Fibroblast of skin of abdomen (primary cell): Measurements from ENCODE around the gene DKKL1.

Experiments used
- DNase-seq: peaks from one replicate; pipeline ENCODE4 v3.0.0-alpha.2; 2013

Gene DKKL1

DNA sequence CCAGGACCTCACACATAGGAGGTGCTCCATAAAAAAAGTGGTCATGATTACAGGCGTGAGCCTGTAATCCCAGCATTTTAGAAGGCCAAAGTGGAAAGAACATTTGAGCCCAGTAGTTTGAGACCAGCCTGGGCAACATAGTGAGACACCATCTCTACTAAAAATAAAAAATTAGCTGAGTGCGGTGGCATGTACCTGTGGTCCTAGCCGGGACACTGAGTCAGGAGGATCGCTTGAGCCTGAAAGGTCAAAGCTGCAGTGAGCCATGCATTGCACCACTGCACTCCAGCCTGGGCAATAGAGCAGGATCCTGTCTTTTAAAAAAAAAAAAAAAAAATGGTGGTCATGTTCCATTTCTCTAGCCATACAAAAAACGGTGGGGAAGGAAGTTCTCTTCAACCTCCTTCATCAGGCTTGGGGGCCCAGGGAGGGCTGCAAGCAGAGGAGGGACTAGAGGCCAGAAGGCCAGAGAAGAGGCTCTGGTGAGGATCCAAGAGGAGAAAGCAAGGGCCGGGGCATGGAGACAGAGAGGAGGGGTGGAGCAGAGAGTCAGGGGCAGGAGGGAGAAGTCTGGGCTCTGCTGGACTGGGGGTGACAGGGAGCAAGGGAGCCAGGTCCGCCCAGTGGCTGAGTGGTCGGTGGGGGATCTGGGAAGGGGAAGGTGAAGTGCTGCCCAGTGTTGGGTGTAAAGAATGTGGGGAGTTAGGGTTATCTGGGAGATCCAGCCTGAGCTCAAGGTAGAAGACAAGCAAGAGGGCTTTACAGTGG lies 33.2 kb downstream of the DKKL1 start:
- DNase-seq: no peak

DNA sequence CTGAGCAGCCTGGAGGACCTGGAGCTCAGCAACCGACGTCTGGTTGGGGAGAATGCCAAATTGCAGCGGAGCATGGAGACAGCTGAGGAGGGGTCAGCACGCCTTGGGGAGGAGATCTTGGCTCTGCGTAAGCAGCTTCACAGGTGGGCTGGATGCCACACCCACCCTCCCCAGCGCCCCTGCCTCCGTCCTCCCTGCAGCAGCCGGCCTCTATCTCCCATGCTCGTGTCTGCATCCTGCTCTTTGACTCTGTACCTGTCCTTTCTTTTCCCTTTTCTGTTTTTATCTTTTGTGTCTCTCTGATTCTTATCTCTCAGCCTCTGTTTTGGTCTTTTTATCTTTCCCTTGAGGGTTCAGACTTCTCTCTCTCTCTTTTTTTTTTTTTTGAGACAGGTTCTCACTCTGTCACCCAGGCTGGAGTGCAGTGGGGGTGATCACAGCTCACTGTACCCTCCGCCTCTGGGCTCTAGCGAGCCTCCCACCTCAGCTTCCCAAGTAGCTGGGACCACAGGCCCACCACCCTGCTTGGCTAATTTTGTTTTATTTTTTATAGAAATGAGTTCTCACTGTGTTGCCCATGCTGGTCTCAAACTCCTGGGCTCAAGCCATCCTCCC lies 34.4 kb downstream of the DKKL1 start:
- DNase-seq: no peak

DNA sequence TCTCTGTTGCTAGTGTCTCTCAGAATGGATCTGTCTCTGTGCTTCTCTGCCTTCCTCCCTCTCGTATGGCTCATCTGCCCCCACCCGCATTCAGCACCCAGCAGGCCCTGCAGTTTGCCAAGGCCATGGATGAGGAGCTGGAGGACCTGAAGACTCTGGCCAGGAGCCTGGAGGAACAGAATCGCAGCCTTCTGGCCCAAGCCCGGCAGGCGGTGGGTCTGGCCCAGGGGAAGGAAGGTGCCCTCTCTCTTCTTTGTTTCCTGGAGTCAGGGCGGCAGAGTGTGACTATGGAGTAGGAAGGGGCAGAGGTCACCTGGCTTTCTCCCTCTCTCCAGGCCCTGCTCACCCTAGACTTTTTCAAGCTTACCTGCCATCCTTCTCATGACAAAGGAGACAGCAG lies 35.3 kb downstream of the DKKL1 start:
- DNase-seq: no peak

DNA sequence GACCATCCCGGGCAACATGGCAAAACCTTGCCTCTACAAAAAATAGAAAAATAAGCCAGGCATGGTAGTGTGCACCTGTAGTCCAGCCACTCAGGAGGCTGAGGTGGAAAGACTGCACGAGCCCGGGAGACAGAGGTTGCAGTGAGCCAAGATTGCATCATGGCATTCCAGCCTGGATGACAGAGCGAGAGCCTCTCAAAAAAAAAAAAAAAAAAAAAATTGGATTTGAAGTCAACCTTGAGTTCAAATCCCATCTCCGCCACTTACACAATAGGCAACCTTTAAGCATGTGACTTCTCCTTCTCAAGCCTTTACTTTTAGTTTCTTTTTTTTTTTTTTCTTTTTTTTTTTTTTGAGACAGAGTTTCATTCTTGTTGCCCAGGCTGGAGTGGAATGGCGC lies 36.4 kb downstream of the DKKL1 start:
- DNase-seq: peak; percentile 18

DNA sequence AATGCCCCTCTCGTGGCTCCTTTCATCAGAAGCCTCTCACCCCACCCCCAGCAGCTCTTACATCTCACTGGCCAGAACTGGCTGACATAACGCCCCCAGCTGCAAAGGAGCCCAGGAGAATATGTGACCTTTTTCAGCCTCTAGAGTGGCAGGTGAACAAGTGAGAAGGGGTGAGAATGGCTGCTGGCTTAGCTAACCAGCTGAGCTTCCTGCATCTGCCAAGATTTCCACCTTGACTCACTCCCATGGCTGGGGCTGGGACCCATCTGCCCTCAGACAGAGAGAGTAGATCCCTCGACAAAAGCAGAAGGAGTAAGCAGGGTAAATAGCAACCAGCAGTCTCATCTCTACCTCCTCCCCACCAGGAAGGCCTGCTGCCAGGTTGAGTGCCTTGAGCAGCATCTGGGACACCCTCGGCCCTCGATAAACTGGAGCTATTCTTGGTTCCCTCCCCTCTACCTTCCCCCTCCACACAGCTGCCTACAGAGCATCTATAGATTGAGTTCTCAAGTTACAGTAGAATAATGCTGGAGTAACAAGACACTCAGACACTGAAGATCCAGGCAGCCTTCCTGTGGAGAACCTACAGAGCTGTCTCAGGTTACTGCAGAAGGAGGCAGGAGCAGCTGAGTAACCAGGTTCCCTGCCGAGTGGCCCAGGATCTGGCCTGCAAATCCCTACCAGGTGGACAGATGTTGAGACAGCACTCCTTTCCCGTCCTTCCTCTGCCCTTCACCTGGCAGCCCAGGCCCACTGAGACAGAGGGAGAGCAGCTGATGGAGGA lies 39.9 kb downstream of the DKKL1 start:
- DNase-seq: peak; percentile 31

DNA sequence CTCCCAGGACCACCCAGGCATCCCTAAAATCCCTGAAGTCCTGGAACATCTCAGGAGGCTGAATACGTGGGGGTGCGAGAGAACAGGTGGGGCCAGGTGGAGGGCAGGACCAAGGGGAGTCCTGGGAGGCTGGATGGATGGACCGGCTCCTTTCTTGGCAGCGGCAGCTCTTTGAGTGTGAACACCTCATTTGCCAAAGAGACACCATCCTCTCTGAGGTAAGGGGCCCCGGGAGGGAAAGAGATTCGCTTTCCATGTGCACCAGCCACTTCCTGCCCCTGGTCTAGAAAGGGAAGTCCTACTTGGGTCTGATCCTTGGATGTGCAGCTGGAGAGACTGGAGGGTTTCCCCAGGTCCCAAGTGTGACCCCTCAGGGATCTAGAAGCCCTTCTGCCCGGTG lies 43.4 kb downstream of the DKKL1 start:
- no peak for DNase-seq

DNA sequence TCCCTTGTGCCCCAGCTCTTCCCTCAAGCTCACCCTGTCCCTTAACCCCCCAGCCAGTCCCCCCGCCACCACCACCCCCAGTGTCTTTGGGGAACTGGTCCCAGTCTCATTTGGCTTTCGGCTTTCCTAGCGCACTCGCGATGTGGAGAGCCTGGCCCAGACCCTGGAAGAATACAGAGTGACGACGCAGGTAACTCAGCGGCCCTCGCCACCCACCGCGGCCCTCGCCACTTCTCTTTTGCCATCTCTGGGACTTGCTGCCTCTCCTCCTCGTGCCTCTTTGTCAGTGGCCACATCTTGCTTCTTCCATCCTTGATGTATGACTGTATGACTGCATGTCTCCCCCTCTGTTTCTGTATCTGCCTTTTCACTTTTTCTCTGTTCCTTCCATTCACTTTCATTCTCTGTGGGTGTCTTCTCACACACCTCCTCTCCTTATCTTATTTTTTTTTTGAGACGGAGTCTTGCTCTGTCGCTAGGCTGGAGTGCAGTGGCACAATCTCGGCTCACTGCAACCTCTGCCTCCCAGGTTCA lies 43.9 kb downstream of the DKKL1 start:
- no peak for DNase-seq

DNA sequence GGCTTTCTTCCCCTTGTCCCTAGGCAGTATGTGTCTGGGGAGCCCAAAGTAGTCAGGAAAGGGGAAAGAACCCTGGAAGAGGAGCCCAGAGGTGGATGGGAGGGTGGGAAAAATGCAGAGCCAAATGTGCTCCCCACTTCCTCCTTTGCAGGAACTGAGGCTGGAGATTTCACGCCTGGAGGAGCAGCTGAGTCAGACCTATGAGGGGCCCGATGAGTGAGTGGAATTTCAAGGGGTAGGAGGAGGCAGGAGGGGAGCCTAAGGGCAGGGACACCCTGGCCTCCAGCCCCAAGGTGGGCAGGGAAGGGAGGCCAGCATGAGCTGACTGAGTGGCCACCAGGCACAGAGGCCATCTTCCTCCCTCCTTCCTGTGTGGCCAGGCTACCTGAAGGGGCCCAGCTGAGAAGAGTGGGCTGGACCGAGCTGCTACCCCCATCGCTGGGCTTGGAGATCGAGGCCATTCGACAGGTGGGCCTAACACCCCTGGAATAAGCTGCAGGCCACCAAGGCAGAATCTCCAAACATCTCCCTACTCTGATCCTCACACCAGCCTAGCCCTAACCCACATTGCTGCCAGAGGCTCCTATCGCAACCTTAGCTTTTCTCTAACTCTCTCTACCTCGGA lies 45.3 kb downstream of the DKKL1 start:
- DNase-seq: peak; percentile 9

DNA sequence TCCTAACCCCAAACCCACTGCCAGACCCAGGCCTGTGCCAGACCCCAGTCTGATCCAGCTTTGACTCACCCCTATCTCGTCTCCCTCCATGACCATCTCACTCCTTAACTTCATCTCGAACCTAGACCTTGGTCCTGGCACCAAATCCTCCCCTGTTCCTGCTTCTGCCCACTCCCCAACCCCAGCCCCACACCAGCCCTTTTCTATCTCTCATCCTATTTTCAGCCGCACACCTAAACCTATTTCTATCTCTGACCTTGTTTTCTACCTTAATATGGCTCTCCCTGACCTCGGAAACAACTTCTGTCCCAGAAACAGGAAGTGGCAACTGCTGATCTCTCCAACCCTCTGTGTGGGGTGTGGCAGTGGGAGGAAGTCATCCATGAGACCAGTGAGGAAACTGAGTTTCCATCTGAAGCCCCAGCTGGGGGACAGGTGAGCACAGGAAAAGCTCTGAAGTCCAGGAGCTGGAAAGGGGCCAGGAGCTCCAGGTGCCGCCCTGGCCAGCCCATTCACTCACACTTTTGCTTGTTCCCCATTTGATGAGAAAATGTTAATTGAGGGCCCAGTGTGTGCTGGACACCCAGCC lies 45.9 kb downstream of the DKKL1 start:
- DNase-seq: no peak

DNA sequence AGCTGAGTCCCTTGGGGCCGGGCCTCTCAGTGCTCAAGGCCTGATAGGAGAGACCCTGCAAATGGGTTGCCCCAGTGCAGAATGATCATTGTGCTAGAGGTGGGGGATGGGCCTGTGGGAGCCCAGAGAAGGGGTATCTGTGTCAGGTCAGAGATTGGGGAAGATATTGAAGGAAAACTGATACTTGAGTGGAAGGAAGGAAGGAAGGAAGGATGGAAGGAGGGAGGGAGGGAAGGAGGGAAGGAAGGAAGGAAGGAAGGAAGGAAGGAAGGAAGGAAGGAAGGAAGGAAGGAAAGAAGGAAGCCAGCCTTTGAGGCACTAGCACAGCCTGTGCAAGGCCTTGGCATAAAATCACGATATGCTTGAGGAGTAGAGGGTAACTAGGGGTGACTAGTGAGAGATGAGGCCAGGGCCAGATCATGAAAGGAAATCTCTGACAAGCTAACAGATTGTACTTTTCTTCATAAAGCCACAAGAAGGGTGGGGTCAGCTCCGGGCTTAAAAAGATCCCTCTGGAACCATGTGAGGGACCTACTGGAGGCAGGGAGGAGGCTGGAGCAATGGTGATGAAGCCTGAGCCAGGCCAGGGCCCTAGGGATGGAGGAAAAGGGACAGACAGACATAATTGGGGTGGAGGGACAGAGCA lies 48.1 kb downstream of the DKKL1 start:
- no peak for DNase-seq

DNA sequence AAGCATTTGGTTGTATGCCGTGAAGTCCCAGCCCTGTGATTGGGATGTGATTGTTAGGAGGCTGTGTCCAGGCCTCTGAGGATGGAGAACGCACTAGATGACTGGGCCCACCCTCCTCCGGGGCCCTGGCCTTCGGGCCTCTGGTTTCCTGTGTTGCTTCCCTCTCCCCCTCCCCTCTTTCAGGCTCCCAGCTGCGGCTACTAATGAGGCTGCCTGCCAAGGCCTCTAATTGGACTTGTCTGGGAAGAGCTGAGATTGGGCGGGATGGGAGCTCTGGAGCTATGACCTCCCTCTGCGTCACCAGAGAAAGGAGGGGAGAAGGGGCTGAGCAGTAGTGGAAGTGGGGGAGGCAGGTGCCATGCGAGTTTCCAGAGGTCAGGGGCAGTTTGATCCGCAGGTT lies 49.7 kb downstream of the DKKL1 start:
- peak; percentile 49 for DNase-seq

DNA sequence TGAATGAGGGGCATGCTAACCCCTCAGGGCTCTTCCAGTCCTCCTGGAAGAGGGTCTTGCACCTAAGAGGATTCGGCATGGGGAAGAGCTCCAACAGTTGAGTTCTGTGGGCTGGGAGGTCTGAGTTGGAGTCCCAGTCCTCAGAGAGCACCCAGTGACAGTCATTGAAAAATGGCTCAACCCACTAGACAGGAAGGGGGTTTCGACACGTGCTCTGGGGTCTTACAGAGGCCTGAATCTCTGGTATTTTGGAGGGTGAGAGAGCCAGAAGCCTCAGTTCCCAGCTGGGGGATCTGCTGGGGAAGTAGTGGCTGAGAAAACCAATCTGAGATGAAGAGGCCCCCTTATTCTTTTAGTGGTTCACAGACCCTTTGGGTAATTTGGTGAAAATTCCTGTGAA lies 50.6 kb downstream of the DKKL1 start:
- DNase-seq: no peak

DNA sequence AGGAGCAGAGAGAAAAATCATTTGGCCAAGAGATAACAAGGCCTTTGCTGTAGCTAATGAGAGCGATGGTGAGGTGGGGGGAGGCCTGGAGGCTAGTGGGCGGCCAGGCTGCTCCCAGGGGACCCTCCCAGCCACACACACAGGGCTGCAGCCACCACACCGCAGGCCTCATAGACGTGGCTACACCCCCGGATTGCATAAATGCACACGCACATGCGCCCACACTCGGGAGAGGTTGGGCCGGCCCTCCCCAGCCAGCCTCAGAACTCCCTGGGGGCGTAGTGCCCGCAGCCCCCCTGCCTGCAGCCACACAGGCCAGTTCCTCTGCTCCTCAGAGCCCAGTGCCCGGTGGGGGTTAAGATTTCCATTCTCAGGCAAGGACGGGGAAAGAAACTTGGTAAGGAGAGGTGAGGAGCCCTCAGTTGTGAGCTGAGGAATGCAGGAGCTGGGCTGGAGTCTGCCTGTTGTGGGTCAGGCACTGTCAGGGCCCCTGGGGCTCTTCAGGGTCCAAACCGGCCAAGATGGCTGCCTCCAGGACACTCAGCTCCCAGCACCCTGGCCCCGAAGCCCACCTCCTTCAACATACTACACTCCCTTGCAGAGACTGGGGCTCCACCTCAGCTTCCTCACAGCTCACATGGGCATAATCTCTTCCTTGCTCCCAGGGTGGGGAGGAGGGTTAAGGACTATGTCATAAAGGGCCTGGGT lies 51.6 kb downstream of the DKKL1 start:
- DNase-seq: no peak

DNA sequence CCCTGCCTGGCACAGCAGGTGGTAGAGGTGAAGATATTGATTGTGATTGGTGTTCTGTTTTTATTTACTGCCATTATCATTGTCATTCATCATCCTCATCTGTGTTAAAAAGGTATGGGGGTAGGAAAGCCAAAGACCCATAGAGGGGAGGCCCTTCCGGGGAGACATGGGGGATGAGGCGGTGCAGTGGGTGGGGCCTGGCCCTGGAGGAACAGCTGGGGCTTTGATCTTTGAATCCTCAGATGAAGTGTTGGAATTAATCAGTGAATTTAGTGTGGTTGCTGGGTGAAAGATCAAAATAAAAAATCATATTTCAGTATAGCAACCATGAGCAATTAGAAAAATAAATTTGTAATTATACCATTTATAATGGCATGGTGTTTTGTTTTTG lies 52.1 kb downstream of the DKKL1 start:
- DNase-seq: no peak

DNA sequence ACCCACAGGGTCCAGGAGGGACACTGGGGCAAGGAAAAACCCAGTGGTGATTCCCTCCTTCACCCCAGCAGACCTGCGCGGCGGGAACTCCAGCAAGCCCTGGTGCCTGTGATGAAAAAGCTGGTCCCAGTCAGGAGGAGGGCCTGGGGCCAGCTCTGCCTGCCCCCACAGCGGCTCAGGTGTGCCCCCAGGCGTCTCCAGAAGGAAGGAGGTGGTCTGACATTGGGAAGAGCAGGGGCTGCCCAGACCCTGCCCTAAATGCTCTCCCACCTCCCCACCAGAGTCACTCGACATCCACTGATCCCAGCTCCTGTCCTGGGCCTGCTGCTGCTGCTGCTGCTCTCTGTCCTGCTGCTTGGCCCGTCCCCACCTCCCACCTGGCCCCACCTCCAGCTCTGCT lies 53.4 kb downstream of the DKKL1 start:
- DNase-seq: no peak

DNA sequence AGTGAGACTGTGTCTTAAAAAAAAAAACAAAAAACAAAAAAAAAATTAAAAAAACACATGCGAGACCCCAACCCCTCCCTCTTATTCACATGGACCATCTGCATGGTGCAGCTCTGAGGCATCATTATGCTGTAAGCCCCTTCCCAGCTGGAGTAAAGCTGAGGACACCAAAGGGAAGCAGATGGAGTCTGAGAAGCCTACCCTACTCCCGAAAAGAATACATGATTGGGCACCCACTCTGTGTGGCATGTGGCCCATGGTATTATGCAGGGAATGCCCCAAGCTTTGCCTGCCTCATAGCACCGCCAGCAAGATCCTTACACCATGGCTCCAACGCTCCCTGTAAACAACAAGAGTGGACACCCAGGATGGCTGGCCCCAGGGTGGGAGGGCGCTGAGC lies 54.8 kb downstream of the DKKL1 start:
- no peak for DNase-seq

DNA sequence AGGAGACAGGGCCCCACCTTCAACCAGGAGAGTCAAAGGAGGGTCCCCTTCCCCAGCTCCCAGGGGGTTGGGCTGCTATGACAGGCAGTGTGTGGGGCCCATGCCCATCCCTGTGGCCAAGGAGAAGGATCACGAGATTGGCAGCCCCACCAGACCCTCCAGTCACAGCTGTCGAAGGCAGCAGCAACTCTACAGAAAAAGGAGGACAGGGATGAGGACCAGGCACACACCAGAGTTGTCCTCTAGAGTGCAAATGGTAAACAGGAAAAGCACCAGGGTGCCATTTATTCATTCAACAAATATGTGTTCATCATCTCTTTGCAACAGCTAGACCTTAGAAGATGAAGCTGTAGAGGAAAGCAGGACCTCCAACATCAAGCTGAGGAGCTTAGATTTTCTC lies 55.5 kb downstream of the DKKL1 start:
- no peak for DNase-seq

DNA sequence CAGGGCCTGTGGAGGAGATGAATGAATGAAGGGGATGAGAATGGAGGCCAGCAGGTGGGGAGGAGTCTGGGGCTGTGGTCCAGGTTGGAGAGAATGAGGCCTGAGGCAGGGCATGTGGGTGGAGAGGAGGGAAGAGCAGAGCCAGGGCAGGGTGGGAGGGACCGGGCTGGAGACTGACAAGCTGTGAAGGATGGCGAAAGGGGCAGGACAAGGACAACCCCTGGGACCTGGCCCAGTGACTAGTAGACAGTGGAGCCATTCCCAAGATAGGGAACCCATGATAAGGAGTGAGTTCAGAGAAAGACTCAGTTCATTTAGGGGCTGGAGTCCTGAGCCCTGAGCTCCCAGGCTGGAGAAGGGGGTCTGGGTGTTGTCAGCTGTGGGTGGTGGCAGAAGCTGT lies 56.5 kb downstream of the DKKL1 start:
- no peak for DNase-seq

DNA sequence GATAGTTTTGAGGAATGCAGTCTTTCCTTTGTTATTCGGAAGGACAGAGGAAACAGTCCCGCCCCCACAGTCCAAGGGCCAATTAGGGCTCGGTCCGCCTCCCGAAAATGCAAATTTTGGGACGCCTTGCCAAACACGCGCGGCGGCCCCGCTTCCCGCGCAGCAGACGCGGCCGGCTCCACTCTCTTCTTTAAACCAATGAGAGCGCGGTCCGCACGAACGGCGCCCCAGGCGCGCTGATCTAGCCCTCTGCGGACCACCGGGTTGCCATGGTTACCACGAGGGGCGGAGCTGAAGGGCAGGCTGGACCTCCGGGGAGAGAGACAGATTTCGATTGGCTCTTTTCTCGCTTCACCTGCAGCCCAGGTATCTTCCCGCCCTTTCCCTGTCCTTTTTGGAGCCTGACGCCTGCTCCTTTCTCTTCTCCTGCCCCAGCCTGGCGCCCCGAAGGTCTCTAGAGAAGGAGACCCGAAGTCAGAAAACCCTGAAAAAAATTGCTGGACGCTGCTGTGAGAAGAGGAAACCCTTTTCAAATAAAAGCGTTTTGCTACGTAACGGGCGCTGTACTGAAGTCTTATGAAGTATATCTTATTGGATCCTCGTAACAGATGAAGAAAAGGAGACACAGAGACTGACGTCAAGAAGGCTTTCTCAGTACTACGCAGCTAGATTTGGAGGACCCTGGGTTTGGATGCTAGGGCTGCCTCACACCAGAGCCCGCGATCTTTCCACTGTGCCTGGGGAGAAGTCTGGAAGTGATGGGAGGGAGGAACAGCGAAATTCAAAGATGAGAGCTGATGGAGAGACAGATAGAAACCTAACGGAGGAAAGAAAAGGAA lies 57.6 kb downstream of the DKKL1 start:
- peak; percentile 24 for DNase-seq

DNA sequence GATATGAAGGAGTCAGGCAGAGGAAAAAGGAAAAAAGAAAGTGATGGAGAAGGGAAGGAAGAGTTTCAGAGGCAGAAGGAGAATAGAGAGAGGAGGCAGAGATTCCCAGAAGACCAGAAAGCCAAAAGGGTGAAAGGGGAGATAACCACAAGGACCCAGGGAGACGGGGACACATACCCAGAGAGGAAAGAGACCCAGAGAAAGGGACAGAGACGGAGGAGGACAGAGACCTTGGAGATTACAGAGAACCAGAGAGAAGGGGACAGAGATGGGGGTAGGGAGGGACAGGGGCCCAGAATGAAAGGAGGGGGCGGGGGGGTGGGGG lies 58.2 kb downstream of the DKKL1 start:
- DNase-seq: no peak
